Tibial nerve (tissue), 4 donors: ENCODE data around the gene RPL3. TPM values are rescaled to one million over a fixed set of nuclear protein-coding genes. Genes with fewer than 3 reads are reported as not detected.

Source experiments
- DNase-seq, 2 donors: peaks; one replicate each; pipeline ENCODE4 v3.0.0-alpha.2; 2019; ENCODE audit warnings: low spot score in 2 of 2
- H3K27ac ChIP-seq, 4 donors: fragments of 200-600 bp; sonication (generic) in 3 of 4; one replicate each; pipeline ENCODE4 v1.5.1; 2017 to 2019; ENCODE audit warnings: mild to moderate bottlenecking in 1 of 4
- H3K27me3 ChIP-seq, 2 donors: fragments of 200-600 bp; sonication (generic) in 1 of 2; one replicate each; pipeline versions ENCODE4 v1.5.1 to v1.6.0; 2017 to 2019
- H3K36me3 ChIP-seq, 3 donors: fragments of 200-600 bp; sonication (generic); one replicate each; pipeline ENCODE4 v1.5.1; 2018 to 2019
- H3K4me1 ChIP-seq, 4 donors: fragments of 200-600 bp; sonication (generic) in 3 of 4; one replicate each; pipeline ENCODE4 v1.5.1; 2017 to 2019
- H3K4me3 ChIP-seq, 4 donors: fragments of 200-600 bp; sonication (generic) in 3 of 4; one replicate each; pipeline ENCODE4 v1.5.1; 2017 to 2019; ENCODE audit warnings: mild to moderate bottlenecking in 1 of 4, moderate library complexity in 1 of 4
- H3K9me3 ChIP-seq, 4 donors: fragments of 200-600 bp; sonication (generic) in 3 of 4; one replicate each; pipeline ENCODE4 v1.5.1; 2017 to 2019
- CTCF ChIP-seq, 5 experiments: fragments of 200-600 bp in 3 of 5; fragments of 450-650 bp in 2 of 5; sonication (generic) in 3 of 5; IDR thresholded peaks; one replicate each; pipeline ENCODE4 v1.5.1; 2016 to 2019; ENCODE audit warnings: antibody characterized with exemption in 5 of 5, mild to moderate bottlenecking in 3 of 5, moderate library complexity in 2 of 5
- EP300 ChIP-seq, 2 donors: sonication (generic); formaldehyde crosslinking; IDR thresholded peaks; one replicate each; pipeline ENCODE4 v1.6.1; 2017; ENCODE audit warnings: antibody characterized with exemption in 2 of 2, mild to moderate bottlenecking in 1 of 2
- POLR2A ChIP-seq, 2 donors: fragments of 450-650 bp; IDR thresholded peaks; one replicate each; pipeline ENCODE4 v1.6.1; 2017; ENCODE audit warnings: antibody characterized with exemption in 2 of 2, mild to moderate bottlenecking in 2 of 2, moderate library complexity in 2 of 2
- WGBS, 2 donors: methylation state at CpG; one replicate each; pipeline ENCODE4 v1.1.5; 2018; 5-methylcytosine and 5-hydroxymethylcytosine counted together
- total RNA-seq, 4 donors: library from RNA; depleted of rRNA; stranded (reverse); fragments of >200 nt; gene quantifications; one replicate each; pipeline ENCODE4 v1.1.0, GENCODE V29; 2016

The RPL3 gene
- total RNA-seq, 4 donors from 2014 or later, result 1,869 to 2,331 (median 1,970) TPM

GRCh38 chr22:39306456-39307361 lies 12.7 kb downstream of the RPL3 start:
- Histone ChIP-seq H3K4me1 (peaks cover 0 to 42% (median 7%) of the 10 kb centered on the region in 4 donors), H3K9me3 (no peaks in the 10 kb centered on the region), H3K27me3 (no peaks in the 10 kb centered on the region), H3K27ac (peak overlapping the region in 2 of 4 donors; percentile 47 to 65), H3K36me3 (peaks cover 0 to 8% (median under 1%) of the 10 kb centered on the region in 3 donors), H3K4me3 (no peak overlapping the region)
- no peak for DNase-seq
- WGBS, 2 donors, result 69 to 73% methylated on average over 12 to 14 of the region's 14 CpGs
- TF ChIP-seq EP300 (IDR thresholded peaks at IDR 0.05) (peak in 1 of 2 donors; percentile 34), POLR2A (IDR thresholded peaks at IDR 0.05) (no peak), CTCF (IDR thresholded peaks at IDR 0.05) (peak in 2 of 5 experiments; percentile 9 to 31)

GRCh38 chr22:39303892-39304671 lies 15.3 kb downstream of the RPL3 start:
- TF ChIP-seq POLR2A (IDR thresholded peaks at IDR 0.05) (no peak), EP300 (IDR thresholded peaks at IDR 0.05) (no peak), CTCF (IDR thresholded peaks at IDR 0.05) (no peak)
- Histone ChIP-seq H3K4me3 (no peak overlapping the region), H3K27ac (no peak overlapping the region), H3K9me3 (no peaks in the 10 kb centered on the region), H3K36me3 (no peaks in the 10 kb centered on the region), H3K4me1 (peaks cover 0 to 51% (median 19%) of the 10 kb centered on the region in 4 donors), H3K27me3 (no peaks in the 10 kb centered on the region)
- whole genome bisulfite sequencing, 2 donors, result 85 to 86% methylated on average over 16 of the region's 16 CpGs
- DNase-seq, result no peak

- Histone ChIP-seq H3K9me3 (no peaks in the 10 kb centered on the region), H3K4me1 (peaks cover 0 to 51% (median 19%) of the 10 kb centered on the region in 4 donors), H3K36me3 (no peaks in the 10 kb centered on the region), H3K27me3 (no peaks in the 10 kb centered on the region), H3K27ac (no peak overlapping the region), H3K4me3 (no peak overlapping the region)
- no peak for DNase-seq
- TF ChIP-seq CTCF (IDR thresholded peaks at IDR 0.05) (no peak), EP300 (IDR thresholded peaks at IDR 0.05) (no peak)
- WGBS, 2 donors, result 78 to 83% methylated on average over 10 to 11 of the region's 11 CpGs
These were observed 16.1 kb downstream of the RPL3 start for GRCh38 chr22:39303358-39303757.

GRCh38 chr22:39302431-39302960 lies 16.9 kb downstream of the RPL3 start:
- TF ChIP-seq EP300 (IDR thresholded peaks at IDR 0.05) (no peak), POLR2A (IDR thresholded peaks at IDR 0.05) (no peak), CTCF (IDR thresholded peaks at IDR 0.05) (no peak)
- Histone ChIP-seq H3K36me3 (no peaks in the 10 kb centered on the region), H3K4me1 (peaks cover 0 to 53% (median 26%) of the 10 kb centered on the region in 4 donors), H3K27me3 (no peaks in the 10 kb centered on the region), H3K27ac (no peak overlapping the region), H3K9me3 (no peaks in the 10 kb centered on the region), H3K4me3 (no peak overlapping the region)
- 85 to 92% methylated on average over 2 of the region's 2 CpGs for WGBS, 2 donors
- DNase-seq, result no peak
